HepG2 (cell line): ENCODE results near the gene CEP97. TPM values are rescaled to one million over a fixed set of nuclear protein-coding genes. Genes with fewer than 3 reads are reported as not detected.

ENCODE experiments used
- ATAC-seq: fragments of 200-7000 bp; cut with Tn5 transposase; 3 replicates; pipeline ENCODE4 v1.9.1; 2020; ENCODE audit warnings: mild to moderate bottlenecking, moderate library complexity
- BruUV-seq: library from RNA; stranded (reverse); fragments of 400-500 nt; replicated peaks from 2 replicates; lab custom pipeline; 2021; lab: Mats Ljungman, UMichigan
- CTCF ChIA-PET: fragments of 300-600 bp; formaldehyde crosslinking; extraction: SDS; loops from one replicate; lab custom pipeline; 2021; ENCODE audit warnings: low total read pairs, inconsistent platforms, low intra/inter-chr PET ratio; lab: Yijun Ruan, JAX
- POLR2A ChIA-PET: fragments of 350-600 bp; sonication (Branson Sonifier 250); formaldehyde crosslinking; loops from one replicate; lab custom pipeline; 2020; ENCODE audit warnings: antibody characterized with exemption, inconsistent platforms; lab: Yijun Ruan, JAX
- DNase-seq: peaks from one replicate; pipeline ENCODE4 v3.0.0-alpha.2; 2015; ENCODE audit warnings: low spot score
- FAIRE-seq: peaks from 3 replicates; lab custom pipeline; 2011; peaks lifted over from hg19 to GRCh38; lab: Jason Lieb, UNC
- H2AFZ ChIP-seq: one replicate; pipeline ENCODE4 v1.6.1; 2011; ENCODE audit warnings: low read length, inconsistent platforms
- H3K27ac ChIP-seq: fragments of 300-600 bp; 3 replicates; pipeline ENCODE4 v1.8.0; 2011; ENCODE audit warnings: mixed run types, mild to moderate bottlenecking, mixed read lengths, low read length, inconsistent platforms; ENCODE audit not compliant: insufficient read depth; ENCODE audit errors: extremely low read length
- H3K27me3 ChIP-seq, 2 experiments: fragments of 200-600 bp in 1 of 2; 2 replicates in 1 of 2; 3 replicates in 1 of 2; pipeline versions ENCODE4 v1.6.0 to v1.8.0; 2011; ENCODE audit warnings: low read length in 2 of 2, mild to moderate bottlenecking in 2 of 2, moderate library complexity in 2 of 2, inconsistent platforms in 1 of 2; ENCODE audit not compliant: insufficient read depth in 2 of 2, control insufficient read depth in 1 of 2
- H3K36me3 ChIP-seq, 2 experiments: fragments of 200-600 bp in 1 of 2; replicated peaks in 1 of 2; 2 replicates in 1 of 2; 3 replicates in 1 of 2; pipeline versions ENCODE4 v1.5.1 to v1.8.0; 2011; ENCODE audit warnings: low read length in 2 of 2, inconsistent platforms in 1 of 2; ENCODE audit not compliant: insufficient read depth in 2 of 2, control insufficient read depth in 1 of 2
- H3K4me1 ChIP-seq: 2 replicates; pipeline ENCODE4 v1.5.1; 2012; ENCODE audit warnings: low read length, inconsistent platforms; ENCODE audit not compliant: insufficient read depth
- H3K4me2 ChIP-seq: 2 replicates; pipeline ENCODE4 v1.6.0; 2011; ENCODE audit warnings: low read depth, low read length, inconsistent platforms
- H3K4me3 ChIP-seq, 3 experiments: fragments of 200-600 bp in 1 of 3; sonication (generic), shearing (Covaris generic) in 1 of 3; replicated peaks in 1 of 3; 2 replicates each; pipeline ENCODE4 v1.5.1; 2011 to 2016; ENCODE audit warnings: low read length in 3 of 3, inconsistent platforms in 2 of 3, low read depth in 2 of 3, mild to moderate bottlenecking in 2 of 3, control low read depth in 1 of 3, mixed read lengths in 1 of 3; ENCODE audit not compliant: insufficient read depth in 1 of 3
- H3K79me2 ChIP-seq: one replicate; pipeline ENCODE4 v1.6.1; 2011; ENCODE audit warnings: low read length, inconsistent platforms; ENCODE audit not compliant: insufficient read depth
- H3K9ac ChIP-seq: 2 replicates; pipeline ENCODE4 v1.6.0; 2011; ENCODE audit warnings: mild to moderate bottlenecking, low read depth, low read length, inconsistent platforms; ENCODE audit not compliant: insufficient read depth
- H3K9me3 ChIP-seq: 2 replicates; pipeline ENCODE4 v1.5.1; 2012; ENCODE audit warnings: mild to moderate bottlenecking, low read length
- H4K20me1 ChIP-seq: 2 replicates; pipeline ENCODE4 v1.6.0; 2011; ENCODE audit warnings: inconsistent platforms, mild to moderate bottlenecking, low read length, moderate library complexity; ENCODE audit not compliant: insufficient read depth
- JUND ChIP-seq: sonication (generic); formaldehyde crosslinking; IDR thresholded peaks from 2 replicates; pipeline ENCODE4 v1.8.0; 2022; ENCODE audit warnings: mild to moderate bottlenecking, missing genetic modification reagents
- NAIF1 ChIP-seq: sonication (generic); formaldehyde crosslinking; IDR thresholded peaks from 2 replicates; pipeline ENCODE4 v1.5.0; 2020; ENCODE audit warnings: mild to moderate bottlenecking, missing genetic modification reagents, borderline replicate concordance
- NFATC3 ChIP-seq: sonication (generic); formaldehyde crosslinking; IDR thresholded peaks from 2 replicates; pipeline ENCODE4 v1.5.1; 2020; ENCODE audit warnings: mild to moderate bottlenecking, missing genetic modification reagents
- PAX8 ChIP-seq: sonication (generic); formaldehyde crosslinking; IDR thresholded peaks from 2 replicates; pipeline ENCODE4 v1.8.0; 2022; ENCODE audit warnings: mild to moderate bottlenecking, missing genetic modification reagents, borderline replicate concordance
- RFXAP ChIP-seq: sonication (generic); formaldehyde crosslinking; IDR thresholded peaks from 2 replicates; pipeline ENCODE4 v1.4.0; 2020; ENCODE audit warnings: missing genetic modification reagents, borderline replicate concordance
- SOX6 ChIP-seq, 2 experiments: fragments of 450-650 bp in 1 of 2; sonication (generic) in 1 of 2; formaldehyde crosslinking in 1 of 2; IDR thresholded peaks; 2 replicates each; pipeline versions ENCODE4 v1.4.0 to v1.6.1; 2017 to 2020; ENCODE audit warnings: antibody characterized with exemption in 1 of 2, mild to moderate bottlenecking in 1 of 2, missing genetic modification reagents in 1 of 2
- TBL1XR1 ChIP-seq: fragments of 150-350 bp; IDR thresholded peaks from 2 replicates; pipeline ENCODE4 v1.6.1; 2014; ENCODE audit warnings: borderline replicate concordance, low read length; ENCODE audit not compliant: partially characterized antibody
- ZNF20 ChIP-seq: sonication (generic); formaldehyde crosslinking; IDR thresholded peaks from 2 replicates; pipeline ENCODE4 v1.4.0; 2020; ENCODE audit warnings: mild to moderate bottlenecking, moderate library complexity, missing genetic modification reagents
- ZNF44 ChIP-seq: sonication (generic); formaldehyde crosslinking; IDR thresholded peaks from 2 replicates; pipeline ENCODE4 v1.5.1; 2020; ENCODE audit warnings: mild to moderate bottlenecking, missing genetic modification reagents
- ZNF598 ChIP-seq: sonication (generic); formaldehyde crosslinking; IDR thresholded peaks from 2 replicates; pipeline ENCODE4 v1.5.1; 2020; ENCODE audit warnings: mild to moderate bottlenecking, missing genetic modification reagents, borderline replicate concordance
- ZNF761 ChIP-seq: sonication (generic); formaldehyde crosslinking; conservative IDR thresholded peaks from 2 replicates; pipeline ENCODE4 v1.4.0; 2020; ENCODE audit warnings: mild to moderate bottlenecking, missing genetic modification reagents
- WGBS: methylation state at CpG from one replicate; pipeline ENCODE4 v1.1.6; 2017; ENCODE audit warnings: low lambda C conversion rate; 5-methylcytosine and 5-hydroxymethylcytosine counted together
- in situ Hi-C: cut with HindIII; loops from 2 replicates; pipeline ENCODE4 v1.10.0; 2017; ENCODE audit warnings: low pct_unique_long_range_greater_than_20kb; ENCODE audit not compliant: extremely low pct_ligation_motif_present
- intact Hi-C: fragments of 100-400 bp; cut with micrococcal nuclease; formaldehyde crosslinking; loops from one replicate; pipeline ENCODE4 v1.10.0; 2022; ENCODE audit not compliant: unreplicated experiment
- polyA plus RNA-seq, 8 experiments: library from polyadenylated mRNA; depleted of rRNA in 3 of 8; stranded (reverse) in 7 of 8; unstranded in 1 of 8; fragments of >200 nt; fragmentation: Illumina TruSeq in 4 of 8; extraction: Trizol in 4 of 8; gene quantifications; 2 replicates each; pipeline versions ENCODE4 v1.2.1 to v1.2.3, GENCODE V29; 2011 to 2016; ENCODE audit warnings: low read depth in 4 of 8, missing spikeins in 1 of 8, mixed read lengths in 1 of 8; ENCODE audit not compliant: insufficient read depth in 1 of 8
- total RNA-seq, 5 experiments: library from RNA; depleted of rRNA; stranded (reverse); fragments of >200 nt; fragmentation: Illumina TruSeq; extraction: Trizol; gene quantifications; 2 replicates each; pipeline ENCODE4 v1.2.3, GENCODE V29; 2016; ENCODE audit warnings: low read depth in 1 of 5
- TF ChIP-seq, protein P1 (sequence below): sonication (generic); formaldehyde crosslinking; IDR thresholded peaks from 2 replicates; pipeline ENCODE4 v1.4.0; 2020; ENCODE audit warnings: missing genetic modification reagents, borderline replicate concordance
- TF ChIP-seq, protein P2 (sequence below): sonication (generic); formaldehyde crosslinking; IDR thresholded peaks from 2 replicates; pipeline ENCODE4 v1.4.0; 2020; ENCODE audit warnings: missing genetic modification reagents
- TF ChIP-seq, protein P3 (sequence below): sonication (generic); formaldehyde crosslinking; IDR thresholded peaks from 2 replicates; pipeline ENCODE4 v1.4.0; 2020; ENCODE audit warnings: mild to moderate bottlenecking, missing genetic modification reagents
- TF ChIP-seq, protein P4 (sequence below): IDR thresholded peaks from 2 replicates; pipeline ENCODE4 v1.6.1; 2016

Gene CEP97
- total and polyA plus RNA-seq, 2 of the 13 experiments (the other 11 are each of a cell fraction or from before 2014, with no cell fraction given) = 0.99 to 6.5 TPM

DNA sequence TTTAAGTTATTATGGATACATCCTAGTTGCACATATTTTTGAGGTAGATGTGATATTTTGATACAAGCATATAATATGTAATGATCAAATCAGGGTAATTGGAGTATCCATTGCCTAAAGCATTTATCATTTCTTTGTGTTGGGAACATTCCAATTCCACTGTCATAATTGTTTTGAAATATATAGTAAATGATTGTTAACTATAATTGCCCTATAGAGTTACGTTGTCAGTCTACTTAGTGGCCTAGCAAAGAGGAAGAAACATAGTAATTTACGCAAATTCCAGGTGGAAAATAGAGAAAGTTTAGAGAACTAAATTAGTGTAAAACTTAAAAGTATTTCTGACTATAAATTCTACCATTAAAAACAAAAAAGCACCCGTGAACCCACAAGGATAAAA lies 79.5 kb downstream of the CEP97 start (continued):
- TF ChIP-seq, protein P1, sequence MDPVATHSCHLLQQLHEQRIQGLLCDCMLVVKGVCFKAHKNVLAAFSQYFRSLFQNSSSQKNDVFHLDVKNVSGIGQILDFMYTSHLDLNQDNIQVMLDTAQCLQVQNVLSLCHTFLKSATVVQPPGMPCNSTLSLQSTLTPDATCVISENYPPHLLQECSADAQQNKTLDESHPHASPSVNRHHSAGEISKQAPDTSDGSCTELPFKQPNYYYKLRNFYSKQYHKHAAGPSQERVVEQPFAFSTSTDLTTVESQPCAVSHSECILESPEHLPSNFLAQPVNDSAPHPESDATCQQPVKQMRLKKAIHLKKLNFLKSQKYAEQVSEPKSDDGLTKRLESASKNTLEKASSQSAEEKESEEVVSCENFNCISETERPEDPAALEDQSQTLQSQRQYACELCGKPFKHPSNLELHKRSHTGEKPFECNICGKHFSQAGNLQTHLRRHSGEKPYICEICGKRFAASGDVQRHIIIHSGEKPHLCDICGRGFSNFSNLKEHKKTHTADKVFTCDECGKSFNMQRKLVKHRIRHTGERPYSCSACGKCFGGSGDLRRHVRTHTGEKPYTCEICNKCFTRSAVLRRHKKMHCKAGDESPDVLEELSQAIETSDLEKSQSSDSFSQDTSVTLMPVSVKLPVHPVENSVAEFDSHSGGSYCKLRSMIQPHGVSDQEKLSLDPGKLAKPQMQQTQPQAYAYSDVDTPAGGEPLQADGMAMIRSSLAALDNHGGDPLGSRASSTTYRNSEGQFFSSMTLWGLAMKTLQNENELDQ = no peak
- TF ChIP-seq ZNF44 (CRISPR knock-in tag) (no peak), PAX8 (CRISPR knock-in tag) (no peak), ZNF20 (no peak)

DNA sequence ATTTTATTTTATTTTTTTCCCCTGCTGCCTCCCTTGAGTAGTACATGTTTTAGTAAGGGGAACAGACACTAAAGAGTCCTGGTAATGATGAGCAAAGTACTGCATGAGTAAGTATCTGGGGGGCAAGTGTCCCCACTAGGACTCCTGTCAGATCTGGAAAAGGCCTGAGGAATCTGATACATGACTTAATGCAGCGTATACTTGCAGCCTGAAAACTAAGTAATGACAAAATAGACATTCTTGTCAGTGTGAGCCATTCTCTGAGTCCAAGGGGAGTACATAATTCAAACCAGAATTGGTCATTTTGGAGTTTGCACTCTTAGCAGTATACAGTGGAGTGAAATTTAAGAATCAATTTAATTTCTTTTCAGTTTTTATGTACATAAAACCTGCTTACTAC lies 82.1 kb downstream of the CEP97 start:
- FAIRE-seq (no peak), ATAC-seq (no peak), DNase-seq (no peak)
- intact Hi-C loops (loop anchor here (10.0 kb wide), 1 partner anchor 188 kb away; no protein-coding TSS in a partner anchor), in situ Hi-C loops (loop anchor here (5.0 to 10.0 kb wide), 2 partner anchors 421 to 728 kb away; no protein-coding TSS in a partner anchor)
- H3K27ac ChIP-seq = no peak overlapping the region
- ChIA-PET CTCF (interaction anchor here (1.2 kb wide), 1 partner anchor 418 kb away, joined by 3 read pairs; no protein-coding TSS in a partner anchor), POLR2A (no interaction called here)
- WGBS = 88% methylated on average over 1 of the region's 1 CpG
- H4K20me1 ChIP-seq = no peaks in the 10 kb centered on the region
- H3K4me2 ChIP-seq = no peak overlapping the region; the same call in 1 of the 2 replicates
- TF ChIP-seq TBL1XR1 = no peak
- TF ChIP-seq, protein P2, sequence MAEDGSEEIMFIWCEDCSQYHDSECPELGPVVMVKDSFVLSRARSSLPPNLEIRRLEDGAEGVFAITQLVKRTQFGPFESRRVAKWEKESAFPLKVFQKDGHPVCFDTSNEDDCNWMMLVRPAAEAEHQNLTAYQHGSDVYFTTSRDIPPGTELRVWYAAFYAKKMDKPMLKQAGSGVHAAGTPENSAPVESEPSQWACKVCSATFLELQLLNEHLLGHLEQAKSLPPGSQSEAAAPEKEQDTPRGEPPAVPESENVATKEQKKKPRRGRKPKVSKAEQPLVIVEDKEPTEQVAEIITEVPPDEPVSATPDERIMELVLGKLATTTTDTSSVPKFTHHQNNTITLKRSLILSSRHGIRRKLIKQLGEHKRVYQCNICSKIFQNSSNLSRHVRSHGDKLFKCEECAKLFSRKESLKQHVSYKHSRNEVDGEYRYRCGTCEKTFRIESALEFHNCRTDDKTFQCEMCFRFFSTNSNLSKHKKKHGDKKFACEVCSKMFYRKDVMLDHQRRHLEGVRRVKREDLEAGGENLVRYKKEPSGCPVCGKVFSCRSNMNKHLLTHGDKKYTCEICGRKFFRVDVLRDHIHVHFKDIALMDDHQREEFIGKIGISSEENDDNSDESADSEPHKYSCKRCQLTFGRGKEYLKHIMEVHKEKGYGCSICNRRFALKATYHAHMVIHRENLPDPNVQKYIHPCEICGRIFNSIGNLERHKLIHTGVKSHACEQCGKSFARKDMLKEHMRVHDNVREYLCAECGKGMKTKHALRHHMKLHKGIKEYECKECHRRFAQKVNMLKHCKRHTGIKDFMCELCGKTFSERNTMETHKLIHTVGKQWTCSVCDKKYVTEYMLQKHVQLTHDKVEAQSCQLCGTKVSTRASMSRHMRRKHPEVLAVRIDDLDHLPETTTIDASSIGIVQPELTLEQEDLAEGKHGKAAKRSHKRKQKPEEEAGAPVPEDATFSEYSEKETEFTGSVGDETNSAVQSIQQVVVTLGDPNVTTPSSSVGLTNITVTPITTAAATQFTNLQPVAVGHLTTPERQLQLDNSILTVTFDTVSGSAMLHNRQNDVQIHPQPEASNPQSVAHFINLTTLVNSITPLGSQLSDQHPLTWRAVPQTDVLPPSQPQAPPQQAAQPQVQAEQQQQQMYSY = no peak
- TF ChIP-seq, protein P3, sequence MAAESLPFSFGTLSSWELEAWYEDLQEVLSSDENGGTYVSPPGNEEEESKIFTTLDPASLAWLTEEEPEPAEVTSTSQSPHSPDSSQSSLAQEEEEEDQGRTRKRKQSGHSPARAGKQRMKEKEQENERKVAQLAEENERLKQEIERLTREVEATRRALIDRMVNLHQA (CRISPR knock-in tag) = no peak
- TF ChIP-seq ZNF598 = no peak
- no peak for TF ChIP-seq NAIF1
- no peak for TF ChIP-seq JUND (CRISPR knock-in tag)
- TF ChIP-seq ZNF761 (CRISPR knock-in tag) = no peak
- TF ChIP-seq, protein P4, sequence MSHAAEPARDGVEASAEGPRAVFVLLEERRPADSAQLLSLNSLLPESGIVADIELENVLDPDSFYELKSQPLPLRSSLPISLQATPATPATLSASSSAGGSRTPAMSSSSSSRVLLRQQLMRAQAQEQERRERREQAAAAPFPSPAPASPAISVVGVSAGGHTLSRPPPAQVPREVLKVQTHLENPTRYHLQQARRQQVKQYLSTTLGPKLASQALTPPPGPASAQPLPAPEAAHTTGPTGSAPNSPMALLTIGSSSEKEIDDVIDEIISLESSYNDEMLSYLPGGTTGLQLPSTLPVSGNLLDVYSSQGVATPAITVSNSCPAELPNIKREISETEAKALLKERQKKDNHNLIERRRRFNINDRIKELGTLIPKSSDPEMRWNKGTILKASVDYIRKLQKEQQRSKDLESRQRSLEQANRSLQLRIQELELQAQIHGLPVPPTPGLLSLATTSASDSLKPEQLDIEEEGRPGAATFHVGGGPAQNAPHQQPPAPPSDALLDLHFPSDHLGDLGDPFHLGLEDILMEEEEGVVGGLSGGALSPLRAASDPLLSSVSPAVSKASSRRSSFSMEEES (CRISPR knock-in tag) = no peak
- TF ChIP-seq SOX6 (IDR thresholded peaks at IDR 0.05) = no peak
- TF ChIP-seq SOX6 (CRISPR knock-in tag; IDR thresholded peaks at IDR 0.05) = no peak
- no peak for TF ChIP-seq RFXAP
- no peak for TF ChIP-seq NFATC3 (CRISPR knock-in tag)
- H3K79me2 ChIP-seq = no peaks in the 10 kb centered on the region
- peaks cover 32% of the 10 kb centered on the region for H3K4me1 ChIP-seq
- no peak overlapping the region for H3K4me3 ChIP-seq
- H3K9ac ChIP-seq = no peak overlapping the region
- no TSS peak for BruUV-seq
- H3K27me3 ChIP-seq = no peaks in the 10 kb centered on the region
- H3K9me3 ChIP-seq = no peaks in the 10 kb centered on the region
- H3K36me3 ChIP-seq = 0 out of 5 replicates have a peak, but pooled peaks cover 0 to 2% of the 10 kb centered on the region in 2 experiments
- H2AFZ ChIP-seq = no peak overlapping the region
